HEK293 (cell line): ENCODE data around the gene RAB13.

Source experiments
- BCL11B ChIP-seq: fragments of 450-650 bp; formaldehyde crosslinking; IDR thresholded peaks from 2 replicates; pipeline ENCODE4 v1.5.1; 2016; ENCODE audit warnings: low read depth, missing biosample characterization, missing genetic modification characterization
- HOXD13 ChIP-seq: sonication (generic); formaldehyde crosslinking; IDR thresholded peaks from 2 replicates; pipeline ENCODE4 v1.8.0; 2022; ENCODE audit warnings: missing genetic modification reagents, borderline replicate concordance
- KLF1 ChIP-seq: fragments of 450-650 bp; formaldehyde crosslinking; IDR thresholded peaks from 2 replicates; pipeline ENCODE4 v1.5.1; 2016; ENCODE audit warnings: missing biosample characterization, missing genetic modification characterization
- KLF7 ChIP-seq: fragments of 450-650 bp; formaldehyde crosslinking; IDR thresholded peaks from 2 replicates; pipeline ENCODE4 v1.5.1; 2016; ENCODE audit warnings: missing biosample characterization, missing genetic modification characterization, borderline replicate concordance
- MYNN ChIP-seq: fragments of 450-650 bp; formaldehyde crosslinking; IDR thresholded peaks from 2 replicates; pipeline ENCODE4 v1.5.1; 2016; ENCODE audit warnings: missing biosample characterization, missing genetic modification characterization, borderline replicate concordance
- PRDM1 ChIP-seq: fragments of 450-650 bp; formaldehyde crosslinking; IDR thresholded peaks from 2 replicates; pipeline ENCODE4; 2016; ENCODE audit warnings: missing biosample characterization, missing genetic modification characterization
- WT1 ChIP-seq: fragments of 450-650 bp; formaldehyde crosslinking; IDR thresholded peaks from 2 replicates; pipeline ENCODE4 v1.5.1; 2016; ENCODE audit warnings: missing biosample characterization, missing genetic modification characterization
- ZBTB1 ChIP-seq: fragments of 450-650 bp; formaldehyde crosslinking; IDR thresholded peaks from 2 replicates; pipeline ENCODE4 v1.5.1; 2016; ENCODE audit warnings: missing biosample characterization, missing genetic modification characterization
- ZEB2 ChIP-seq: fragments of 450-650 bp; formaldehyde crosslinking; IDR thresholded peaks from 2 replicates; pipeline ENCODE4 v1.5.1; 2016; ENCODE audit warnings: missing biosample characterization, missing genetic modification characterization
- ZNF169 ChIP-seq: fragments of 450-650 bp; formaldehyde crosslinking; IDR thresholded peaks from 2 replicates; pipeline ENCODE4 v1.5.1; 2016; ENCODE audit warnings: missing biosample characterization, missing genetic modification characterization
- ZNF23 ChIP-seq: fragments of 450-650 bp; formaldehyde crosslinking; IDR thresholded peaks from 2 replicates; pipeline ENCODE4 v1.5.1; 2016; ENCODE audit warnings: missing biosample characterization, missing genetic modification characterization, borderline replicate concordance
- ZNF24 ChIP-seq: fragments of 450-650 bp; formaldehyde crosslinking; IDR thresholded peaks from 2 replicates; pipeline ENCODE4 v1.5.1; 2016; ENCODE audit warnings: missing biosample characterization, missing genetic modification characterization
- ZNF426 ChIP-seq: fragments of 450-650 bp; formaldehyde crosslinking; IDR thresholded peaks from 2 replicates; pipeline ENCODE4 v1.5.1; 2017; ENCODE audit warnings: missing biosample characterization, missing genetic modification characterization, mild to moderate bottlenecking, inconsistent platforms, moderate library complexity
- ZNF48 ChIP-seq: fragments of 450-650 bp; formaldehyde crosslinking; IDR thresholded peaks from 2 replicates; pipeline ENCODE4 v1.5.1; 2016; ENCODE audit warnings: missing biosample characterization, missing genetic modification characterization
- ZNF558 ChIP-seq: fragments of 450-650 bp; formaldehyde crosslinking; IDR thresholded peaks from 2 replicates; pipeline ENCODE4 v1.5.1; 2016; ENCODE audit warnings: missing biosample characterization, missing genetic modification characterization
- ZNF571 ChIP-seq: fragments of 450-650 bp; formaldehyde crosslinking; IDR thresholded peaks from 2 replicates; pipeline ENCODE4 v1.5.0; 2017; ENCODE audit warnings: missing biosample characterization, missing genetic modification characterization
- ZNF596 ChIP-seq: fragments of 450-650 bp; IDR thresholded peaks from 2 replicates; pipeline ENCODE4 v1.5.0; 2018; ENCODE audit warnings: missing biosample characterization, mild to moderate bottlenecking, missing genetic modification characterization, moderate library complexity
- ZNF600 ChIP-seq: fragments of 450-650 bp; formaldehyde crosslinking; IDR thresholded peaks from 2 replicates; pipeline ENCODE4 v1.5.1; 2016; ENCODE audit warnings: missing biosample characterization, missing genetic modification characterization
- ZNF610 ChIP-seq: fragments of 450-650 bp; formaldehyde crosslinking; IDR thresholded peaks from 2 replicates; pipeline ENCODE4 v1.5.1; 2016; ENCODE audit warnings: missing biosample characterization, missing genetic modification characterization, borderline replicate concordance
- ZNF747 ChIP-seq: fragments of 450-650 bp; formaldehyde crosslinking; IDR thresholded peaks from 2 replicates; pipeline ENCODE4 v1.5.1; 2016; ENCODE audit warnings: missing biosample characterization, missing genetic modification characterization
- ZNF830 ChIP-seq: fragments of 450-650 bp; IDR thresholded peaks from 2 replicates; pipeline ENCODE4 v1.5.0; 2018; ENCODE audit warnings: missing biosample characterization, missing genetic modification characterization, low read depth, mild to moderate bottlenecking, moderate library complexity
- TF ChIP-seq, protein P1 (sequence below): fragments of 450-650 bp; formaldehyde crosslinking; conservative IDR thresholded peaks from 2 replicates; pipeline ENCODE4 v1.5.1; 2016; ENCODE audit warnings: low read depth, missing biosample characterization, missing genetic modification characterization
- TF ChIP-seq, protein P2 (sequence below): fragments of 450-650 bp; formaldehyde crosslinking; IDR thresholded peaks from 2 replicates; pipeline ENCODE4 v1.5.1; 2016; ENCODE audit warnings: missing biosample characterization, missing genetic modification characterization
- TF ChIP-seq, protein P3 (sequence below): fragments of 450-650 bp; formaldehyde crosslinking; IDR thresholded peaks from 2 replicates; pipeline ENCODE4 v1.5.1; 2016; ENCODE audit warnings: missing biosample characterization, missing genetic modification characterization
- TF ChIP-seq, protein P4 (sequence below): fragments of 450-650 bp; formaldehyde crosslinking; IDR thresholded peaks from 2 replicates; pipeline ENCODE4 v1.5.1; 2016; ENCODE audit warnings: missing biosample characterization, missing genetic modification characterization
- TF ChIP-seq, protein P5 (sequence below): fragments of 450-650 bp; formaldehyde crosslinking; IDR thresholded peaks from 2 replicates; pipeline ENCODE4 v1.5.1; 2016; ENCODE audit warnings: missing biosample characterization, missing genetic modification characterization

Gene RAB13

DNA sequence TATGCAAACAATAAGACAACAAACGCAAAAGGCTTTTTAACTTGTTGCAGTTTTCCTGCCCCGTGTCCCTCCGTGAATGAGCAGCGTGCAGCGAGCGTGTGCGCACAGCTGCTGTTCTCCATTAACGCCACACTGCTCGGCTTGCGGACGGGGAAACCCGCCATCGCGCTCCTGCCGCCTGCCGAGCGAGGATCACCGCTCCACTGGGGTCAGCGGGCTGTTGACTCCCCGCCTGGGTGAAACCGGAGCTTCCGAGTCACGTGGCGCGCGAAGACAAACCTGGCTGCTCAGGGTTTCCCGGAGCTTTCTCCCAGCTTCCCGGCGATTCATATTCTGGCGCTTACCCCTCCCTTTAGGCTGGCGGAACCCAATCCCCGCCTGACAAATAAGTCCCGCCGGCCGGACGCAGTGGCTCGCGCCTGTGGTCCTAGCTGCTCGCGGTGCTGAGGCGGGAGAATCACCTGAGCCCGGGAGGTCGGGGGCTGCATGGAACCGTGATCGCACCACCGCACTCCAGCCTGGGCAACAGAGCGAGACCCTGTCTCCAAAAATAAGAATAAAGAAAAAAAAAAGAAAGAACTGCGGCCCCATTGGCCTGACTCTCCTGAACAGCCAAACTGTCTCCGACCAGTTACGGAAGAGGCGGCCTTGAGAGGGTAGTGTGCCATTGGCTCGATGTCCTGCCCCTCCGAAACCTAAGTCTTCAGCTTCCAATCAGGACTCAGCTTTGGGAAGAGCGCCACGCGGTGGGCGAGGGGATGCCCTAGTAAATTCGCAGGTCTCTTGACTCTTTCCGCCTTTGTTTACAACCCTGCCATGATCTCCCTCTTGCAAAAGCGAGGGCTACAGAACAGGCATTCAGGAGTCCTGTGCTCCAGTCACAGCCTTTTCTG is 18.8 kb downstream of the RAB13 start, which contains the start of gene CREB3L4 (continued):
- TF ChIP-seq, protein P1, sequence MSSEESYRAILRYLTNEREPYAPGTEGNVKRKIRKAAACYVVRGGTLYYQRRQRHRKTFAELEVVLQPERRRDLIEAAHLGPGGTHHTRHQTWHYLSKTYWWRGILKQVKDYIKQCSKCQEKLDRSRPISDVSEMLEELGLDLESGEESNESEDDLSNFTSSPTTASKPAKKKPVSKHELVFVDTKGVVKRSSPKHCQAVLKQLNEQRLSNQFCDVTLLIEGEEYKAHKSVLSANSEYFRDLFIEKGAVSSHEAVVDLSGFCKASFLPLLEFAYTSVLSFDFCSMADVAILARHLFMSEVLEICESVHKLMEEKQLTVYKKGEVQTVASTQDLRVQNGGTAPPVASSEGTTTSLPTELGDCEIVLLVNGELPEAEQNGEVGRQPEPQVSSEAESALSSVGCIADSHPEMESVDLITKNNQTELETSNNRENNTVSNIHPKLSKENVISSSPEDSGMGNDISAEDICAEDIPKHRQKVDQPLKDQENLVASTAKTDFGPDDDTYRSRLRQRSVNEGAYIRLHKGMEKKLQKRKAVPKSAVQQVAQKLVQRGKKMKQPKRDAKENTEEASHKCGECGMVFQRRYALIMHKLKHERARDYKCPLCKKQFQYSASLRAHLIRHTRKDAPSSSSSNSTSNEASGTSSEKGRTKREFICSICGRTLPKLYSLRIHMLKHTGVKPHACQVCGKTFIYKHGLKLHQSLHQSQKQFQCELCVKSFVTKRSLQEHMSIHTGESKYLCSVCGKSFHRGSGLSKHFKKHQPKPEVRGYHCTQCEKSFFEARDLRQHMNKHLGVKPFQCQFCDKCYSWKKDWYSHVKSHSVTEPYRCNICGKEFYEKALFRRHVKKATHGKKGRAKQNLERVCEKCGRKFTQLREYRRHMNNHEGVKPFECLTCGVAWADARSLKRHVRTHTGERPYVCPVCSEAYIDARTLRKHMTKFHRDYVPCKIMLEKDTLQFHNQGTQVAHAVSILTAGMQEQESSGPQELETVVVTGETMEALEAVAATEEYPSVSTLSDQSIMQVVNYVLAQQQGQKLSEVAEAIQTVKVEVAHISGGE (tag by site-specific recombination), result peak; percentile 78
- TF ChIP-seq KLF1 (tag by site-specific recombination) (no peak), ZNF24 (tag by site-specific recombination) (peak; percentile 87), ZBTB1 (tag by site-specific recombination) (no peak), ZNF23 (no peak), WT1 (peak; percentile 77), ZNF426 (tag by site-specific recombination) (no peak), ZNF747 (no peak), ZEB2 (tag by site-specific recombination) (peak; percentile 97), ZNF600 (tag by site-specific recombination) (peak; percentile 97), ZNF48 (no peak), BCL11B (tag by site-specific recombination) (peak; percentile 87), MYNN (tag by site-specific recombination) (no peak), ZNF169 (tag by site-specific recombination) (no peak), KLF7 (tag by site-specific recombination) (0 out of 2 replicates have a peak, but pooled peaks have one; percentile 36), PRDM1 (peak; percentile 83), ZNF830 (no peak), ZNF571 (tag by site-specific recombination) (no peak), ZNF558 (tag by site-specific recombination) (no peak), HOXD13 (CRISPR knock-in tag) (0 out of 2 replicates have a peak, but pooled peaks have one; percentile 54), ZNF610 (tag by site-specific recombination) (peak; percentile 78), ZNF596 (tag by site-specific recombination) (no peak)
- TF ChIP-seq, protein P2, sequence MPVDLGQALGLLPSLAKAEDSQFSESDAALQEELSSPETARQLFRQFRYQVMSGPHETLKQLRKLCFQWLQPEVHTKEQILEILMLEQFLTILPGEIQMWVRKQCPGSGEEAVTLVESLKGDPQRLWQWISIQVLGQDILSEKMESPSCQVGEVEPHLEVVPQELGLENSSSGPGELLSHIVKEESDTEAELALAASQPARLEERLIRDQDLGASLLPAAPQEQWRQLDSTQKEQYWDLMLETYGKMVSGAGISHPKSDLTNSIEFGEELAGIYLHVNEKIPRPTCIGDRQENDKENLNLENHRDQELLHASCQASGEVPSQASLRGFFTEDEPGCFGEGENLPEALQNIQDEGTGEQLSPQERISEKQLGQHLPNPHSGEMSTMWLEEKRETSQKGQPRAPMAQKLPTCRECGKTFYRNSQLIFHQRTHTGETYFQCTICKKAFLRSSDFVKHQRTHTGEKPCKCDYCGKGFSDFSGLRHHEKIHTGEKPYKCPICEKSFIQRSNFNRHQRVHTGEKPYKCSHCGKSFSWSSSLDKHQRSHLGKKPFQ (tag by site-specific recombination), result peak; percentile 11
- TF ChIP-seq, protein P3, sequence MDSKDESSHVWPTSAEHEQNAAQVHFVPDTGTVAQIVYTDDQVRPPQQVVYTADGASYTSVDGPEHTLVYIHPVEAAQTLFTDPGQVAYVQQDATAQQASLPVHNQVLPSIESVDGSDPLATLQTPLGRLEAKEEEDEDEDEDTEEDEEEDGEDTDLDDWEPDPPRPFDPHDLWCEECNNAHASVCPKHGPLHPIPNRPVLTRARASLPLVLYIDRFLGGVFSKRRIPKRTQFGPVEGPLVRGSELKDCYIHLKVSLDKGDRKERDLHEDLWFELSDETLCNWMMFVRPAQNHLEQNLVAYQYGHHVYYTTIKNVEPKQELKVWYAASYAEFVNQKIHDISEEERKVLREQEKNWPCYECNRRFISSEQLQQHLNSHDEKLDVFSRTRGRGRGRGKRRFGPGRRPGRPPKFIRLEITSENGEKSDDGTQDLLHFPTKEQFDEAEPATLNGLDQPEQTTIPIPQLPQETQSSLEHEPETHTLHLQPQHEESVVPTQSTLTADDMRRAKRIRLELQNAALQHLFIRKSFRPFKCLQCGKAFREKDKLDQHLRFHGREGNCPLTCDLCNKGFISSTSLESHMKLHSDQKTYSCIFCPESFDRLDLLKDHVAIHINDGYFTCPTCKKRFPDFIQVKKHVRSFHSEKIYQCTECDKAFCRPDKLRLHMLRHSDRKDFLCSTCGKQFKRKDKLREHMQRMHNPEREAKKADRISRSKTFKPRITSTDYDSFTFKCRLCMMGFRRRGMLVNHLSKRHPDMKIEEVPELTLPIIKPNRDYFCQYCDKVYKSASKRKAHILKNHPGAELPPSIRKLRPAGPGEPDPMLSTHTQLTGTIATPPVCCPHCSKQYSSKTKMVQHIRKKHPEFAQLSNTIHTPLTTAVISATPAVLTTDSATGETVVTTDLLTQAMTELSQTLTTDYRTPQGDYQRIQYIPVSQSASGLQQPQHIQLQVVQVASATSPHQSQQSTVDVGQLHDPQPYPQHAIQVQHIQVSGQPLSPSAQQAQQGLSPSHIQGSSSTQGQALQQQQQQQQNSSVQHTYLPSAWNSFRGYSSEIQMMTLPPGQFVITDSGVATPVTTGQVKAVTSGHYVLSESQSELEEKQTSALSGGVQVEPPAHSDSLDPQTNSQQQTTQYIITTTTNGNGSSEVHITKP (tag by site-specific recombination), result peak; percentile 73
- TF ChIP-seq, protein P4, sequence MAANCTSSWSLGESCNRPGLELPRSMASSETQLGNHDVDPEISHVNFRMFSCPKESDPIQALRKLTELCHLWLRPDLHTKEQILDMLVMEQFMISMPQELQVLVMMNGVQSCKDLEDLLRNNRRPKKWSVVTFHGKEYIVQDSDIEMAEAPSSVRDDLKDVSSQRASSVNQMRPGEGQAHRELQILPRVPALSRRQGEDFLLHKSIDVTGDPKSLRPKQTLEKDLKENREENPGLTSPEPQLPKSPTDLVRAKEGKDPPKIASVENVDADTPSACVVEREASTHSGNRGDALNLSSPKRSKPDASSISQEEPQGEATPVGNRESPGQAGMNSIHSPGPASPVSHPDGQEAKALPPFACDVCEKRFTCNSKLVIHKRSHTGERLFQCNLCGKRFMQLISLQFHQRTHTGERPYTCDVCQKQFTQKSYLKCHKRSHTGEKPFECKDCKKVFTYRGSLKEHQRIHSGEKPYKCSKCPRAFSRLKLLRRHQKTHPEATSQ (tag by site-specific recombination), result no peak
- TF ChIP-seq, protein P5, sequence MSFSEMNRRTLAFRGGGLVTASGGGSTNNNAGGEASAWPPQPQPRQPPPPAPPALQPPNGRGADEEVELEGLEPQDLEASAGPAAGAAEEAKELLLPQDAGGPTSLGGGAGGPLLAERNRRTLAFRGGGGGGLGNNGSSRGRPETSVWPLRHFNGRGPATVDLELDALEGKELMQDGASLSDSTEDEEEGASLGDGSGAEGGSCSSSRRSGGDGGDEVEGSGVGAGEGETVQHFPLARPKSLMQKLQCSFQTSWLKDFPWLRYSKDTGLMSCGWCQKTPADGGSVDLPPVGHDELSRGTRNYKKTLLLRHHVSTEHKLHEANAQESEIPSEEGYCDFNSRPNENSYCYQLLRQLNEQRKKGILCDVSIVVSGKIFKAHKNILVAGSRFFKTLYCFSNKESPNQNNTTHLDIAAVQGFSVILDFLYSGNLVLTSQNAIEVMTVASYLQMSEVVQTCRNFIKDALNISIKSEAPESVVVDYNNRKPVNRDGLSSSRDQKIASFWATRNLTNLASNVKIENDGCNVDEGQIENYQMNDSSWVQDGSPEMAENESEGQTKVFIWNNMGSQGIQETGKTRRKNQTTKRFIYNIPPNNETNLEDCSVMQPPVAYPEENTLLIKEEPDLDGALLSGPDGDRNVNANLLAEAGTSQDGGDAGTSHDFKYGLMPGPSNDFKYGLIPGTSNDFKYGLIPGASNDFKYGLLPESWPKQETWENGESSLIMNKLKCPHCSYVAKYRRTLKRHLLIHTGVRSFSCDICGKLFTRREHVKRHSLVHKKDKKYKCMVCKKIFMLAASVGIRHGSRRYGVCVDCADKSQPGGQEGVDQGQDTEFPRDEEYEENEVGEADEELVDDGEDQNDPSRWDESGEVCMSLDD (tag by site-specific recombination), result 0 out of 2 replicates have a peak, but pooled peaks have one; percentile 64
